AG04449 (cell line): ENCODE results near the gene ADAMTS17.

Source experiments
- CTCF ChIA-PET: fragments of 350-600 bp; formaldehyde crosslinking; extraction: SDS; loops from one replicate; lab custom pipeline; 2021; ENCODE audit warnings: antibody characterized with exemption; lab: Yijun Ruan, JAX
- POLR2A ChIA-PET: fragments of 400-600, 350-600 bp; formaldehyde crosslinking; extraction: SDS; loops from one replicate; lab custom pipeline; 2020; ENCODE audit warnings: antibody characterized with exemption, inconsistent platforms; lab: Yijun Ruan, JAX
- DNase-seq: peaks from one replicate; pipeline ENCODE4 v3.0.0-alpha.2; 2010; ENCODE audit warnings: low read depth, low spot score
- H3K4me3 ChIP-seq: 2 replicates; pipeline ENCODE4 v1.5.1; 2011; ENCODE audit warnings: low read depth, mild to moderate bottlenecking, control low read depth, low read length
- TF ChIP-seq, protein P1 (sequence below): IDR thresholded peaks from one replicate; pipeline ENCODE4 v1.5.1; 2011; ENCODE audit warnings: mild to moderate bottlenecking, moderate library complexity, low read length, control low read depth, inconsistent platforms; ENCODE audit not compliant: insufficient read depth; ENCODE audit errors: missing control alignments

ADAMTS17 gene

DNA sequence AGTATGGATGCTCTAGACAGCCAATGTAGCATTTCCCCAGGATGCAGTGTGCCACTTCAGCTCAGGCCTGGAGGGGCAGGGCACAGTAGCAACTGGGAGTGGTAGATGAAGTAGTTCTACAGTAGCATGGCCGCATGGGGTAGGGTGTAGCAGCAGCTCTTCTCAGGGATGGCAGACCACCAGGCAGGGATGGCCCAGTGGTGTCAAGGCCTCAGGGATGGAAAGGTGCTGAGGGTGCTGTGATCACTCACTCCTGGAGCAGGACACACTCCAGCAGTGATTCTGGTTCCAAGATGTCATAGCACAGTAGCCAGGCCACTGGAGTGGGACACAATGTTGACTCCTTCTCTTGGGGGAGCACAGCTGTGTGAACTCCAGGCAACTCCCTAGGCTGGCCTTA, 397.6 kb downstream of the ADAMTS17 start:
- DNase-seq = no peak
- ChIA-PET POLR2A (no interaction called here), CTCF (no interaction called here)
- TF ChIP-seq, protein P1, sequence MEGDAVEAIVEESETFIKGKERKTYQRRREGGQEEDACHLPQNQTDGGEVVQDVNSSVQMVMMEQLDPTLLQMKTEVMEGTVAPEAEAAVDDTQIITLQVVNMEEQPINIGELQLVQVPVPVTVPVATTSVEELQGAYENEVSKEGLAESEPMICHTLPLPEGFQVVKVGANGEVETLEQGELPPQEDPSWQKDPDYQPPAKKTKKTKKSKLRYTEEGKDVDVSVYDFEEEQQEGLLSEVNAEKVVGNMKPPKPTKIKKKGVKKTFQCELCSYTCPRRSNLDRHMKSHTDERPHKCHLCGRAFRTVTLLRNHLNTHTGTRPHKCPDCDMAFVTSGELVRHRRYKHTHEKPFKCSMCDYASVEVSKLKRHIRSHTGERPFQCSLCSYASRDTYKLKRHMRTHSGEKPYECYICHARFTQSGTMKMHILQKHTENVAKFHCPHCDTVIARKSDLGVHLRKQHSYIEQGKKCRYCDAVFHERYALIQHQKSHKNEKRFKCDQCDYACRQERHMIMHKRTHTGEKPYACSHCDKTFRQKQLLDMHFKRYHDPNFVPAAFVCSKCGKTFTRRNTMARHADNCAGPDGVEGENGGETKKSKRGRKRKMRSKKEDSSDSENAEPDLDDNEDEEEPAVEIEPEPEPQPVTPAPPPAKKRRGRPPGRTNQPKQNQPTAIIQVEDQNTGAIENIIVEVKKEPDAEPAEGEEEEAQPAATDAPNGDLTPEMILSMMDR = no peak
- no peak overlapping the region for H3K4me3 ChIP-seq

DNA sequence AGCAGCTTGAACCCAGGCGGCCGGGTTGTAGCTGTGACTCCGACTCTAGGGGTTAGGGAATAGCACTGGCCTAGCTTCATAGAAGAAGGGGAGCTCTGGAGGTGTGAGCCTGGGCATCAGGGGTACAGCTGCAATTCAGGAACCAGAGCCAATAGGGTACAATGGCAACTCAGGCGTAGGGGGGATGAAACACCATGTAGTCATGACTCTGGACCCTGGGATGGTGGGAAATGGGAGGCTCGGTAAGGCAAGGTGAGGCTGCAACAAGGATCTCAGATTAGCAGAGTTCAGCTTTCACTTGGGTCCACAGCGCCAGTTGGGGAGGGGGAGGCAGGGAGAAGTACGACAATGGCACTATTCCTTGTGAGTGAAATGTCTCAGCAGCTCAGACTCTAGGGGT, 398.3 kb downstream of the ADAMTS17 start:
- no peak overlapping the region for H3K4me3 ChIP-seq
- ChIA-PET POLR2A (no interaction called here), CTCF (no interaction called here)
- TF ChIP-seq, protein P1 = no peak
- DNase-seq = no peak

DNA sequence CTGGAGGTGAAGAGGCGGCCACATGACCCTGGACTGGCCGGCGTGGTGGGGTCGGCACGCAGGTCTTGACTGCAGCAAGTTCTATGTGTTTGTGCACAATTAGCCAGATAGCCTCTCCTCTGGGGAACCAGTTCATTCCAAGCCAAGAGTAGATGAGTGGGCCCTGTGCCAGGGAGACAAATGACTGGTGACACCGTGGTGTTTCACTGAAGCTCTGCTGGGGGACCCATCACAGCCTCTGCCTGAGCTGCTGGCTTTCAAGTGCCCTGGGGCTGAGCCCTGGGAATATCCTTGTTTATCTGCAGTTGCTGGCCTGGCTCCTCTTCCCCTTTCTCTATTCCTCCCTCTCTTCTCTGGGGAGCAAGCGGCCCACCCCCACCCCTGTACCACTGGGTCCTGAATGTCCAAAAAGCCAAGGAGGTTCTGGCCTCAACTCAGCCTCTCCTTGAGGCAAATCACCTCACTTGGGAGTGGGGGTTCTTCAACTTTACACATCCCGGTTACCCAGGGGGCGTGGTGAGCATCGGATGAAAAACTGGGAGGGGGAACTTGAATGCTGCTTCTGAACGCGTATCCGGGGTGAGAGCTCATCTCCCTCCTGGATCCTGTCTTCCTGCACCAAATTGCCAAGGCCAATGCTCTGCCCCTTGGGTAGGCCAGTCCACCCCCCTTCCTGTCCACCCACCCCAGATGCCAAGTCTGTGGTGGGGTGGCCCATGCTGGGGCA, 408.9 kb downstream of the ADAMTS17 start:
- TF ChIP-seq, protein P1 = no peak
- no peak overlapping the region for H3K4me3 ChIP-seq
- ChIA-PET POLR2A (no interaction called here), CTCF (no interaction called here)
- DNase-seq = no peak

DNA sequence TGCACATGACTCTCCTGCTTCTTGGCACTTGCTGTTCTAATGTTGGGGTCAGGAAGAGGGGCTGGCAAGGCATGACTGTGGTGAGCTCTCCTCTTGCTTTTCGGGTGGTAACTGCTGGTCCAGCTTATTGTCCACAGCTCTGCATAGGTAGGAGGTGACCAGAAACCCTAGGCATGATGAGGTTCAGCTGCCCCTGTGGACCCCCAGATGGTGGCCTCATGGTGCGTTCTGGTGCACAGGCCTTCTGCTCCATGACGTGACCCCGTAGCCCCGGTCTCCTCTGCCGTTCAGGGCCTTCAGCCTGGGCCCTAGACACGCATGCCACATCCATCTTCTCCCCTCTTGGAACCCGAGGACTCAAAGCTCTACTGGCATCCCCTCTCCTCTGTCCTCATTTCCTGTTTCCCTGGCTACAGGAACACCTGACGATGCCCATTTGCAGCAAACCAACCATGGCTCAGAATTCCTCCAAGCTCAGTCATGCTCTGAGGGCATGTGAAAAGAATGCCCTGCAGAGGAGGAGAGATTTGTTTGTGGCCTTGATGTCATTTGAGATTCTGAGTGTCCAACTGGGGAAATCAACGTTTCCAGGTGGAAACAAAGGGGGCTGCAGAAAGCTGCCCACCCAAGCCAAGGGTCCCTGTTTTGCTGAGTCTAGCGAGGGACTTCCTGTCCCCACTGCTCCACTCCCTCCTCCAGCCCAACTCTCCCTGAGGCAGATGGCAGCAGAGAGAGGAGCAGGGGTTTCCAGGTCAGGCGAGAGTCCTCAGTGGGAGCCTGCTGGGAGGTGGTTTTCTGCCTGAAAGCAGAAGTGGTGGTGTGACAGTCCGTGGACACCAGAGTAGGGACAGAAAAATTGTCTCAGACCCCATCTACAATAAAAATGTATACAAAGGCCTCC, 409.8 kb downstream of the ADAMTS17 start:
- H3K4me3 ChIP-seq = no peak overlapping the region
- DNase-seq = no peak
- ChIA-PET CTCF (interaction anchor here (1.0 kb wide), 1 partner anchor 406 kb away, joined by 3 read pairs; no protein-coding TSS in a partner anchor), POLR2A (interaction anchor here (0.6 kb wide), 1 partner anchor 182 kb away, joined by 3 read pairs; no protein-coding TSS in a partner anchor)
- TF ChIP-seq, protein P1 = no peak

DNA sequence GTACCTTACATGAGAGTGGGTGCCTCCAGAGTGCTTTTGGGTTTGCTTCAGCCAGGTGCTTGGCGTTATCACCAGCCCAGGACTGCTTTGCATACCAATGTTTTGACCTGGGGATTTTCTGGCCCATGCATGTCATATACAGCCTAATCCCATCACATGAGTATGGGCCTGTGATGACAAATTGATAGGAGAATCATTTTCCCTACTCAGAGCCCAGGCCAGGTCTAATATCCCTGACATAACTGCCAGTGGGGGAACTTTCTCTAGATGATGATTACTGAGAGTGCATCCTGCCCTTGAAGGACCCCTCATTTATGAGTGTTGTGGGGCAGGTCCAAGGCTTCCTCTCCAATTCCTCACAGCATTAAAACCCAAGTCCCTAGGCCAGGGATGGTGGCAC, 411.1 kb downstream of the ADAMTS17 start:
- POLR2A ChIA-PET = no interaction called here
- DNase-seq = no peak
- CTCF ChIA-PET = interaction anchor here (2.7 kb wide), 2 partner anchors 202 to 641 kb away, joined by 17 to 32 read pairs; no protein-coding TSS in a partner anchor
- H3K4me3 ChIP-seq = no peak overlapping the region
- TF ChIP-seq, protein P1 = no peak

DNA sequence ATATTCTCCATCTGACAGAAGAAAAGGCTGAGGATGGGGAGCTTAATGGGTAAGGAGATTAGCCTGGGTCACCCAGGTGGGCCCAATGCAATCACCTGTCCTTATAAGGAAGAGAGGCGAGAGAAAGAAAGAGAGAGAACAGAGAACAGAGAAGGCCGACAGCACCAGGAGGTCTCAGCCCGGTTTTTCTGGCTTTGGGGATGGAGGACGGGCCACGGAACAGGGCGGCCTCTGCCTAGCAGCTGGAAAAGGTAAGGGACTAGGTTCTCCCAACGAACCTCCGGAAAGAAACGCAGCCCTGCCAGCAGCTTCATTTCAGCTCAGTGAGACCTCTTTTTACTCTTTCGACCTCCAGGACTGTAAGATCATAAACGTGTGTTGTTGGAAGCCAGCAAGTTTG, 412.5 kb downstream of the ADAMTS17 start:
- TF ChIP-seq, protein P1 = no peak
- CTCF ChIA-PET = interaction anchor here (0.9 to 2.7 kb wide), 5 partner anchors 11 to 642 kb away, joined by 3 to 32 read pairs (median 3); no protein-coding TSS in a partner anchor
- POLR2A ChIA-PET = no interaction called here

More for the DNA sequence above, 412.5 kb downstream of the ADAMTS17 start:
- DNase-seq = no peak
- no peak overlapping the region for H3K4me3 ChIP-seq
